UCSD-AML1 (cell line): ENCODE data around the gene CLCN3.
"Not testable (repeated sequence)": the region's sequence is repeated elsewhere in the genome, so short reads cannot be mapped to it uniquely, and the experiment has no call there.

Source experiments
- DNase-seq: peaks from one replicate; lab custom pipeline; 2025; ENCODE audit not compliant: unreplicated experiment; lab: John Stamatoyannopoulos, UW

CLCN3 gene

DNA sequence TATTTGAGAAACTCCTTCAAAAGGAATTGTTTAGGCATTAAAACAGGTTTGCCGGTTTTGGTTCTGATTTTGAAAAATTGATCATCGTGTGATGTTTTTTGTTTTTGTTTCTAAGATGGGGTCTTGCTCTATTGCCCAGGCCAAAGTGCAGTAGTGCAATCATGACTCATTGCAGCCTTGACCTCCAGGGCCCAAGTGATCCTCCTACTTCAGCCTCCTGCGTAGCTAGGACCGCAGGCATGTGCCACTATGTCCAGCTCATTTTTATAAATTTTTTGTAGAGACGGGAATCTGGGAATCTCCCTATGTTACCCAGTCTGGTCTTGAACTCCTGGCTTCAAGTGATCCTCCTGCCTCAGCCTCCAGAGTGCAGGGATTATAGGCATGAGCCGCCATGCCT is 35.0 kb downstream of the CLCN3 start:
- DNase-seq: no peak

DNA sequence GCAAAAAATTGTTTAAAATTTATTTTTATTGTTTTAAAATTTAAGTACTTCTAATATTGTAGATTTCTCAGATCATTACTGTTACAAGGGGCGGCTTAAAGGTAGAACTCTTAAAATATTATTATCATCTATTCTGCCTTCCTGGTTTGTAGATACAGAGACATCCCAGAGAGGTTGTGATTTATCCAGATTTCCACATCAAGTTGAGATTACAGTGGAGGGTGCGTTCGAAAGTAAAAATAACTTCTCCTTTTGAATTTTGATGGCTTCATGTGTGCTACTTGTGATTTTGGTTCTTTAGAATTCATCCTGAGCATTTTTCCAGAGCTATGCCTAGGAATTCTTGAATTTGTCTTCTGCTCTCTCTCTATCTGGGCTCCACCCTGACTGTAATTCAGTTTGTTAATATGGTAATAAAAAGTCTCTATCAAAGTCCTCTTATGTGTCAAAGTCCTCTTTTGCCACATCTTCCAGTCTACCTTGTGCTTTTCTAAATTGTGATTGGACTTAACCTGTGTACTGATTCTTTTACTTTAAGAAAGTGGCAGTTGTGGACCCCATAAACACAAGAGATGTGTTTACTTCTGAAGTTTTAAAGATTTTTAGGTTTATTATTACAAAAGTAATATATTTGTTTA is 37.2 kb downstream of the CLCN3 start:
- DNase-seq: no peak

DNA sequence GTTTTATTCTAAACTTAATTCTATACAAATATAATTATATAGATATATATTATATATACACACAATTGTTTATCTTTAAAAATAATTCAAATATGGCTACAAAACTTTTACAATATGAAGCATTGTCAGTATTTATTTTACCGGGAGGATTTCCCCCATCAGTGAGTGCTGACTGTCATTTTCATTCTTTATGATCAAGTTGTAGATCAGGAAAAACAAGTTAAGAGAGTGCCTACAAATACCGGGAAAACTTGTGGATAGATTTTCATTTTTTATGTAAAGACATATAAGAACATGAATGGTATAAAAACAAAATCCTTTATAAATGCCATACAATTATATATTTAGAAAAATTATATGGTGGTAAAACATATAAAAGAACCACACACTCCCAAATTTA is 37.8 kb downstream of the CLCN3 start:
- DNase-seq: no peak

DNA sequence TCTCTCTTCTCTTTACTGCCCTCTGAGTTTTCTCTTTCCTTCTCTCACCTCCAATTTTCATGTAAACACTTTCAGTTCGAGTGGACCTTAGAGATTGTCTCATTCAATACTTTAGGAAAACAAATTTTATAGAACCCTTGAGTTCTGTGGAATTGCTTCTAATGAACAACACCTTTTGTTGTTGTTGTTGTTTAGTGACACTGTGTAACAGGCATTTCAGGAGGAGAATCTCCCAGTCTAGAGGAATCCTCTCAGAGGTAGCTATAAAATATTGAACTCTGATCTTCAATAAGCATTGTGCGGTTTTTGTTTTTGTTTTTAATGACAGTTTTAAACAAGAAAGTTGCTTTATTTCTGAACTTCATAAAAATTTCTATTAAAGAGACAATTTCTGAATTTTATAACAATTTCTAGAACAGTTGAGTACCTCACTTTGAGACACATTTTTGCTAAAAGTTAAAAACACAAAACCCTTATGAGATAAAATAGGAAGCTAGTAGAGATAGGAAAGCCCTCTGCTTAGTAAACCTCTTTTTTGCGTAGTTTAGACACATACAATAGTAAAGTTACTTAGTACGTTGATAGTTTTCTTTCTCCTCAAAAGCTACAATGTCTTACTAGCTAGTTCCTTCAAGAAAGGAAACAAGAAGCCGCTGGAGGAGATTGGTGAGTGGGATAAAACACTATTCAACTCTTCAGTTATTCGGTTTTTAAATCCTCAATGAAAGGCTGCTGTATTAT is 38.8 kb downstream of the CLCN3 start:
- DNase-seq: no peak

- peak; percentile 36 for DNase-seq
Observed at GRCh38 chr4:169659716-169660670, 39.6 kb downstream of the CLCN3 start.

DNA sequence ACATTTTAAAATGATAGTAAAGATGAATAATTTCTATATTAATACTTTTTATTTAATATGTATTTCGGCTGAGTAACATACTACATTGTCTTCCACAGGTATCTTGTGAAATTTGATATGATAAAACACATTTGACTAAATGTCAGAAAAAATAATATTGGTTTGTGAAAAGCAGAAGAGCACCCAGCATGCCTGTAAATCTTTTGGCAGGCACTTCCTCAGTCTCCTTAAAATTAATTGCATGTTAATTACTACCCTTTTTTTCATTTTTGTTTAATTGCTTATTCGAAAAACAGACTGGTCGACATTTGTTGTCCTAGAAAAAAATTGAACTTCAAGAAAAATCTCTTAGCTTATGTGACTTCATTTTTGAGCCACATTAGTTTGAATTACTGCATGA is 40.6 kb downstream of the CLCN3 start:
- no peak for DNase-seq

DNA sequence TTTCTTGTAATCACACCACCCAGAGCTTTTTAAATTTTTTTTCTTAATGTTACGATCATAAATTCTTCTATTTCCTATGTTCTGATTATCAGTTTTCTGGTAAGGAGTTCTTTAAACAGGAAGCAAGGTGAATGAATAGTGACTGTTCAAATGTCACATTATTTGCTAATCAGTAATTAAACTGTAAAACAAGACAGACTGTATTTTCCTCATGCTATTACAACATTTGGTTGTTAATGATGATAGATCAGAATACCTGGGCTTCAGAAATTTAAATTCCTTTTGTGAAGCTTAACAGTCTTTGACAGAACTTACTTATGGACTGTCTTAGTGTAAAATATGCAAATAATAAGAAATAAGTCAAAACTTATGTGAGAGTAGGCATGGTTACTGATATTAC is 41.4 kb downstream of the CLCN3 start:
- DNase-seq: no peak

DNA sequence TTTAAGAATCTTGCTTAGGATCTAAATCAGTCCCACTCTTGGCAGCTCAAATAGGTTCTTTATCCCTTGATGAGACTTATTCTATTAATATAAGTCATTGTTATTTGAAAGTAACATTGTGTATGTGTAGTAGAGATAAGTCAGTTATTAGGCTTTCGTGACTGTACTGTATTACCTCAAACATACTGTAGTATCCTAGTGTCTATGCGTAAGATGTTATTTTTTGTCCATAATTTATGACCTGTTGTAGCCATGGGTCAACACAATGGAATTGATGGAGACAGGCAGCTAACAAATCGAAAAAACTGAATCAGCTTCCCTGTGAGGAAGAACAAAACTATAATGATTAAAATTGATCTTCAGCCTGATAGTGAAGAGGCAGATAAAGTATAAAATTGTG is 41.8 kb downstream of the CLCN3 start:
- no peak for DNase-seq

DNA sequence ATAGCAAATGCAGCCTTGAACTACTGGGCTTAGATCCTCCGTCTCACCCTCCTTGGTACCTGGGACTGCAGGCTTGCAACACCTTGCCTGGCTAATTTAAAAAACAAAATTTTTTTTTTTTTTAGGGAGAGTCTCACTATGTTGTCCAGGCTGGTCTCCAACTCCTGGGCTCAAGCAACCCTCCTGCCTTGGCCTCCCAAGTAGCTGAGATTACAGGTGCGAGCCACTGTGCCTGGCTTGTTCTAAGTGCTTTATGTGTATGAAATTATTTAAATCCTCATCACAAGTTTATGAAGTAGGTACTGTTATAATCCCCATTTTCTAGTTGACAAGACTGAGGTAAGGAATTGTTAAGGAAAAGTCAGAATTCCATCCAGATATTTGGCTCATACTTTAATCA is 43.0 kb downstream of the CLCN3 start:
- no peak for DNase-seq

- no peak for DNase-seq
Observed at GRCh38 chr4:169663831-169664230, 43.5 kb downstream of the CLCN3 start.

- DNase-seq: no peak
Observed at GRCh38 chr4:169664615-169665014, 44.2 kb downstream of the CLCN3 start.

- DNase-seq: no peak
Observed at GRCh38 chr4:169665046-169665737, 44.8 kb downstream of the CLCN3 start.

DNA sequence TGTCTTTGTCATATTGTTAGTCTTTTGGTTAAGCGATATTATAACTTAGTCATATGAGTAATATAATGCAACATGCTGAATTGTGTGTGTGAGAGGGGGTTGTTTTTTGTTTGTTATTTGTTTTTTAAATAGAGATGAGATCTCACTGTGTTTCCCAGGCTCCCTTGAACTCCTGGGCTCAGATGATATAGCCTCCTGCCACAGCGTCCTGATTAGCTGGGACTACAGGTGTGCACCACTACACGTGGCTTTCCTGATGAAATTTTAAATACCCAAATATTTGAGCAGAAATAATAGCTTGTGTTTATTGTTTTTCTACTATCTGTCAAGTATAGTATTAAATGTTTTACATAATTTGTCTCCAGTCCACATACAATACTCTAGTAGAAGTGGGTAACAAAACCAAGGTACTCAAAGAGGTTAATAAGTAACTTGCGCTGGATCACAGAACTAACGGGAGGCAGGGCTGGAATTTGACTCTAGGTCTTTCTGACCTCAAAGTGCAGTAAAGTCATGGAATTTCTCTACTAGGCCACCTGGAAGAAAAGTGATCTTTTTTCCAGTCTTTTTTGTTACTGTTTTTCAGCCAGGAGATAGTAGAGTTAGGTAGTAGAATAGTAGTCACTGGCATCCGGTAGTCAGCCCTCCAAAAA is 47.8 kb downstream of the CLCN3 start:
- DNase-seq: no peak

DNA sequence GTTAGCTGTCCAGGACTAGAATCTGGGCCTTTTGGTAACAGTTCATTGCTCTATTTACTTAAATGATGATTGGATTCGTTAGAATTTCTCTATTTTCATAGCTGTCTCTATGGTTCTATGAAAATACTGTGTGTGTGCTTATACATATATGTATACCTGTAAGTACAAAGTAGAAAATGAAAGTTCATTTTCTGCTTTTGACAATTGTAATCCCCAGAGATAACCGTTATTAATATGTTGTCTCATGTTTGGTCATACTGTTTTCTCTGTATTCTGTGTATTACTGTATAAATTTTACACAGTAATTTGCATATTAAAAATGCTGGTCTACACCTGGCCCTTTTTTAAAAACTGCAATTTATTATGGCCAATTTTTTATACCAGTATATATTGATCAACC is 55.4 kb downstream of the CLCN3 start:
- no peak for DNase-seq

GRCh38 chr4:169677150-169677748 is 56.9 kb downstream of the CLCN3 start:
- no peak for DNase-seq

DNA sequence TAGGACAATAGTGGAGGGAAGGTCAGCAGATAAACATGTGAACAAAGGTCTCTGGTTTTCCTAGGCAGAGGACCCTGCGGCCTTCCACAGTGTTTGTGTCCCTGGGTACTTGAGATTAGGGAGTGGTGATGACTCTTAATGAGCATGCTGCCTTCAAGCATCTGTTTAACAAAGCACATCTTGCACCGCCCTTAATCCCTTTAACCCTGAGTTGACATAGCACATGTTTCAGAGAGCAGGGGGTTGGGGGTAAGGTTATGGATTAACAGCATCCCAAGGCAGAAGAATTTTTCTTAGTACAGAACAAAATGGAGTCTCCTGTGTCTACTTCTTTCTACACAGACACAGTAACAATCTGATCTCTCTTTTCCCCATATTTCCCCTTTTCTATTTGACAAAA is 58.1 kb downstream of the CLCN3 start:
- not testable (repeated sequence) for DNase-seq

DNA sequence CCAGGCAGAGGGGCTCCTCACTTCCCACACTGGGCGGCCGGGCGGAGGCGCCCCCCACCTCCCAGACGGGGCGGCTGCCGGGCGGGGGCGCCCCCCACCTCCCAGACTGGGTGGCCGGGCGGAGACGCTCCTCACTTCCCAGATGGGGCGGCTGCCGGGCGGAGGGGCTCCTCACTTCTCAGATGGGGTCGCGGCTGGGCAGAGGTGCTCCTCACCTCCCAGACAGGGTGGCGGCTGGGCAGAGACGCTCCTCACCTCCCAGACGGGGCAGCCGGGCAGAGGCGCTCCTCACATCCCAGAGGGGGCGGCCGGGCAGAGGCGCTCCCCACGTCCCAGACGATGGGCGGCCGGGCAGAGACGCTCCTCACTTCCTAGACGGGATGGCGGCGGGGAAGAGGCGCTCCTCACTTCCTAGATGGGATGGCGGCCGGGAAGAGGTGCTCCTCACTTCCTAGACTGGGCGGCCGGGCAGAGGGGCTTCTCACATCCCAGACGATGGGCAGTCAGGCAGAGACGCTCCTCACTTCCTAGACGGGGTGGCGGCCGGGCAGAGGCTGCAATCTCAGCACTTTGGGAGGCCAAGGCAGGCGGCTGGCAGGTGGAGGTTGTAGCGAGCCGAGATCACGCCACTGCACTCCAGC is 58.7 kb downstream of the CLCN3 start:
- not testable (repeated sequence) for DNase-seq

- no peak for DNase-seq
Observed at GRCh38 chr4:169682372-169683047, 62.1 kb downstream of the CLCN3 start.

DNA sequence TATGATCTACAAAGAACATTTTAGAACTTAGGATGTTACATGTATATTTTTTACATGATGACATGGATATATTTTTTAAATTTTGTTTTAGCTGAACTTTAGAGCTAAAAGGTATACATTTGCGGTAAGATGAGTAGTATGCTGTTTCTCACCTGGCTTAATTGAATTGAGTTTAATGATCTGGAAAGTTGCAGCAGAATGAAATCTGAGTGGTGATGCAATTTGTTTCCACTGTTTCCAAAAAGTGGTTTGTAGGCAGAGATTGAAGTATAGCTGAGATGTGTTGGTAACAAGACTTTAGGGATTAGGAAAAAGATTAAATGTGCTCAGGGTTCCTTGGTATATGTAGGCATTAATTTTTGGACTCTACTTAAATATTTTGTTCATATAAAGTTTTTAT is 69.3 kb downstream of the CLCN3 start:
- DNase-seq: no peak
